Upper lobe of left lung (tissue), 4 donors: ENCODE data around the gene ANKS1A.

Experiments used
- EP300 ChIP-seq, 4 donors: sonication (generic); formaldehyde crosslinking; IDR thresholded peaks; one replicate each; pipeline ENCODE4 v1.5.1; 2017; ENCODE audit warnings: antibody characterized with exemption in 4 of 4, control low read depth in 2 of 4
- POLR2A ChIP-seq, 4 donors: fragments of 450-650 bp; IDR thresholded peaks; one replicate each; pipeline ENCODE4 v1.5.1; 2016 to 2017; ENCODE audit warnings: antibody characterized with exemption in 4 of 4, mild to moderate bottlenecking in 2 of 4

DNA sequence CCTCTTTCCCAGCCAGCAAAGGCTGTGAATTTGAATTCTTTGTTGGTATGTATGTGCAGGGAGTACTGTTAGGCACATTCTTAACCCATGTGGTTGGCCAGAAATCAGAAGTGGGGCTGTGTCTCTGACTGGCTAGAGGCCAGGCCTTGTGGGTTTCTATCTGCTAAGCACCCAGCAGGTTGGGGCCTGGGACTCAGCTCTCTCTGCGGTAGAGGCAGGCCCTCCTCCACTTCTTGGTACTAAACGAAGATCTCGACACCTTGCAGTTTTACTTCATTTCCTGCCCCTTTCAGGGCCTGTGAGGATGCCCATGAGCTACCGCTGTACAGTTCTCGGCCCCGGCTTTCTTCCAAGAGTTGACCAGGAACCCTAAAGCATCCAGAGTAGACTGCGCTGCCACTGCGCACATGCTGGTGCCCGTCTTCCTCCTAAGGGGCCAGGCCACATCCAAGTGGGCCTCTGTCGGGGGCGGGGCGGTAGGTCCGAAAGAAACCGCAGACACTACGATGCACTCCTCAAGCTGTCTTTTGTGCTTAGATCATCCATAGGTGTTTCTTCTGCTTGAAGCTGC is 201.0 kb downstream of the ANKS1A start:
- TF ChIP-seq POLR2A (IDR thresholded peaks at IDR 0.05) (no peak), EP300 (IDR thresholded peaks at IDR 0.05) (no peak)
